MM.1S (cell line): ENCODE data around the gene KAT2A.

Experiments used
- EZH2 ChIP-seq: fragments of 300-600 bp; sonication (generic); optimal IDR thresholded peaks from 2 replicates; pipeline ENCODE3; 2017; ENCODE audit warnings: low read depth, mild to moderate bottlenecking, antibody characterized with exemption, low read length, mixed read lengths
- EZH2phosphoT487 ChIP-seq: fragments of 300-600 bp; sonication (generic); IDR thresholded peaks from 2 replicates; pipeline ENCODE4 v1.6.1; 2018; ENCODE audit warnings: antibody characterized with exemption, low read length
- TF ChIP-seq, protein P1 (sequence below): fragments of 300-600 bp; sonication (generic); IDR thresholded peaks from 2 replicates; pipeline ENCODE4 v1.5.1; 2016; ENCODE audit warnings: antibody characterized with exemption, low read length, mixed read lengths

DNA sequence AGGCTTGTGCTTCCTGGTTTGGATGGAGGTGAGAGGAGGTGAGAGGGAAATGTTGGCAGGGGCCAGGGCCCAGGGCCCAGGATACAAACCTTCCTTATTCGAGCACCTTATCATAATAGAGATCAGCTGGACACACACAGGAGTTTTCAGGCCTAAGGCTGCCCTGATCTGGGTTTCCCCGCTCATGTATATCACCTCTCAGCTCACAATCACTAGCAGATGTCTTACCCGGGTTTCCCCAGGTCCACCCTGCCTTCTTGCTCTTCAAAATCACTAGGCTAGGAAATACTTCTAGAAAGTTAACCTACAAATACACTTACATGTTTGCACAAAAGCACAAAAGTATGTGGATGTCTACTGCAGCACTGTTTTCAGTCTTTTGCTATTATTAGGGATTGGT is 5.7 kb upstream of the KAT2A start:
- TF ChIP-seq, protein P1, sequence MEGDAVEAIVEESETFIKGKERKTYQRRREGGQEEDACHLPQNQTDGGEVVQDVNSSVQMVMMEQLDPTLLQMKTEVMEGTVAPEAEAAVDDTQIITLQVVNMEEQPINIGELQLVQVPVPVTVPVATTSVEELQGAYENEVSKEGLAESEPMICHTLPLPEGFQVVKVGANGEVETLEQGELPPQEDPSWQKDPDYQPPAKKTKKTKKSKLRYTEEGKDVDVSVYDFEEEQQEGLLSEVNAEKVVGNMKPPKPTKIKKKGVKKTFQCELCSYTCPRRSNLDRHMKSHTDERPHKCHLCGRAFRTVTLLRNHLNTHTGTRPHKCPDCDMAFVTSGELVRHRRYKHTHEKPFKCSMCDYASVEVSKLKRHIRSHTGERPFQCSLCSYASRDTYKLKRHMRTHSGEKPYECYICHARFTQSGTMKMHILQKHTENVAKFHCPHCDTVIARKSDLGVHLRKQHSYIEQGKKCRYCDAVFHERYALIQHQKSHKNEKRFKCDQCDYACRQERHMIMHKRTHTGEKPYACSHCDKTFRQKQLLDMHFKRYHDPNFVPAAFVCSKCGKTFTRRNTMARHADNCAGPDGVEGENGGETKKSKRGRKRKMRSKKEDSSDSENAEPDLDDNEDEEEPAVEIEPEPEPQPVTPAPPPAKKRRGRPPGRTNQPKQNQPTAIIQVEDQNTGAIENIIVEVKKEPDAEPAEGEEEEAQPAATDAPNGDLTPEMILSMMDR: no peak
- TF ChIP-seq EZH2phosphoT487 (no peak), EZH2 (no peak)
